ENCODE results near the gene MYOZ3. TPM values are rescaled to one million over a fixed set of nuclear protein-coding genes. Genes with fewer than 3 reads are reported as not detected.
A peak's percentile ranks its signal among the peaks of the same experiment; 100 is the strongest.

Gene MYOZ3, protein sequence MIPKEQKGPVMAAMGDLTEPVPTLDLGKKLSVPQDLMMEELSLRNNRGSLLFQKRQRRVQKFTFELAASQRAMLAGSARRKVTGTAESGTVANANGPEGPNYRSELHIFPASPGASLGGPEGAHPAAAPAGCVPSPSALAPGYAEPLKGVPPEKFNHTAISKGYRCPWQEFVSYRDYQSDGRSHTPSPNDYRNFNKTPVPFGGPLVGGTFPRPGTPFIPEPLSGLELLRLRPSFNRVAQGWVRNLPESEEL
- under 1 TPM; under 0.01 to 0.33 (median 0.15) TPM for total RNA-seq

DNA sequence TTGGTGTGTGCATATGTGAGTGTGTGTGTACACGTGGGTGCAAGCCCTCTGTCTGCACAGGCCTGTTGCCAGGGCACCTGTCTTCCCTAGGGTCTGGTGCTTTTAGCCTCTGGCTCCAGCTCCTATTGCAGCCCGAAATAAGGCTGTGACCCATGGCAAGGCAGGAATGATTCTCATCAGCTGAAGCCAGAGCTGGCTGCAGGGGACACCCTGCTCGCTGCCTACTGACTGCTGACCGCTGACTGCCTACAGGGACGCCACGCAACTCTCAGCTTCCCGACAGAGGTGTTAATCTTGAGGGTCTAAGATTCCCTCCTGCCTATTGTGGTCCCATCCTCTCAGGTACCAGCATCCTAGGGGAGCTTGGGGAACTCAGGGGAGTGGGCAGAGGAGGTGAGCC lies at the start of gene MYOZ3:
MYOZ3 (plus strand) TSS at position 166 of the 400 bp plus-strand sequence. CDS start 1,691 bp downstream, outside the sequence.
- intact Hi-C loops (cut with DNase I; ENCODE audit: low total_unique reads): no loop called here
- Histone ChIP-seq H3K27me3 (no peaks in the 10 kb centered on the region), H3K36me3 (no peaks in the 10 kb centered on the region), H3K4me3 (no peak within 1 kb of the TSS), H3K27ac (peak within 1 kb of the TSS in 1 of 2 donors; percentile 25), H3K9me3 (no peaks in the 10 kb centered on the region), H3K4me1 (peaks cover 0 to 3% of the 10 kb centered on the region in 2 donors)
- TF ChIP-seq, protein P1, sequence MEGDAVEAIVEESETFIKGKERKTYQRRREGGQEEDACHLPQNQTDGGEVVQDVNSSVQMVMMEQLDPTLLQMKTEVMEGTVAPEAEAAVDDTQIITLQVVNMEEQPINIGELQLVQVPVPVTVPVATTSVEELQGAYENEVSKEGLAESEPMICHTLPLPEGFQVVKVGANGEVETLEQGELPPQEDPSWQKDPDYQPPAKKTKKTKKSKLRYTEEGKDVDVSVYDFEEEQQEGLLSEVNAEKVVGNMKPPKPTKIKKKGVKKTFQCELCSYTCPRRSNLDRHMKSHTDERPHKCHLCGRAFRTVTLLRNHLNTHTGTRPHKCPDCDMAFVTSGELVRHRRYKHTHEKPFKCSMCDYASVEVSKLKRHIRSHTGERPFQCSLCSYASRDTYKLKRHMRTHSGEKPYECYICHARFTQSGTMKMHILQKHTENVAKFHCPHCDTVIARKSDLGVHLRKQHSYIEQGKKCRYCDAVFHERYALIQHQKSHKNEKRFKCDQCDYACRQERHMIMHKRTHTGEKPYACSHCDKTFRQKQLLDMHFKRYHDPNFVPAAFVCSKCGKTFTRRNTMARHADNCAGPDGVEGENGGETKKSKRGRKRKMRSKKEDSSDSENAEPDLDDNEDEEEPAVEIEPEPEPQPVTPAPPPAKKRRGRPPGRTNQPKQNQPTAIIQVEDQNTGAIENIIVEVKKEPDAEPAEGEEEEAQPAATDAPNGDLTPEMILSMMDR (IDR thresholded peaks at IDR 0.05): no peak
- TF ChIP-seq POLR2A (IDR thresholded peaks at IDR 0.05) (no peak), POLR2AphosphoS5 (IDR thresholded peaks at IDR 0.05) (no peak)
- DNase-seq (ENCODE audit: low spot score in 2 of 2): peak in 1 of 2 donors; percentile 11

DNA sequence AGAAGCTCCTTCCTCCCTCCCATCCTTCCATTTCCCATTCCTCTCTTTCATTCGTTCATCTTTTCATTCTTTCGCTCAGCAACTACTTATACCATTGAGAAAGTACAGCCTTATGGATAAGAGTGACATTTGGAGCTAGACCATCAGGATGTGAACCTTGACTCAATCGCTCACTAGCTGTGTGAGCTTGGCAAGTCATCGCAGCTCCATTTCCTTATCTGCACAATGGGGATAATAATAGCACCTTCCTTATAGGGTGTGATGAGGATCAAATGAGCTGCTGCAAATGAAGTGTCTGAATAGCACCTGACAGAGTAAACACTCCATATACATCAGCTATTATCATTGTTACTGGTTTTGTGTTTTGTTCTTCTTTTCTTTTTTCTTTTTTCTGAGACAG lies 48.6 kb upstream of the MYOZ3 start:
- intact Hi-C loops (cut with DNase I; ENCODE audit: low total_unique reads): no loop called here
- no peaks in the 10 kb centered on the region for H3K27me3 ChIP-seq
- H3K9me3 ChIP-seq: no peaks in the 10 kb centered on the region
- no peak for DNase-seq (ENCODE audit: low spot score in 2 of 2)
- peak overlapping the region; percentile 59 to 78 for H3K27ac ChIP-seq
- no peaks in the 10 kb centered on the region for H3K36me3 ChIP-seq
- H3K4me3 ChIP-seq: no peak overlapping the region
- peaks cover 10 to 34% of the 10 kb centered on the region in 2 donors for H3K4me1 ChIP-seq
- TF ChIP-seq, protein P1 (IDR thresholded peaks at IDR 0.05): no peak
- TF ChIP-seq POLR2AphosphoS5 (IDR thresholded peaks at IDR 0.05) (no peak), POLR2A (IDR thresholded peaks at IDR 0.05) (no peak)

DNA sequence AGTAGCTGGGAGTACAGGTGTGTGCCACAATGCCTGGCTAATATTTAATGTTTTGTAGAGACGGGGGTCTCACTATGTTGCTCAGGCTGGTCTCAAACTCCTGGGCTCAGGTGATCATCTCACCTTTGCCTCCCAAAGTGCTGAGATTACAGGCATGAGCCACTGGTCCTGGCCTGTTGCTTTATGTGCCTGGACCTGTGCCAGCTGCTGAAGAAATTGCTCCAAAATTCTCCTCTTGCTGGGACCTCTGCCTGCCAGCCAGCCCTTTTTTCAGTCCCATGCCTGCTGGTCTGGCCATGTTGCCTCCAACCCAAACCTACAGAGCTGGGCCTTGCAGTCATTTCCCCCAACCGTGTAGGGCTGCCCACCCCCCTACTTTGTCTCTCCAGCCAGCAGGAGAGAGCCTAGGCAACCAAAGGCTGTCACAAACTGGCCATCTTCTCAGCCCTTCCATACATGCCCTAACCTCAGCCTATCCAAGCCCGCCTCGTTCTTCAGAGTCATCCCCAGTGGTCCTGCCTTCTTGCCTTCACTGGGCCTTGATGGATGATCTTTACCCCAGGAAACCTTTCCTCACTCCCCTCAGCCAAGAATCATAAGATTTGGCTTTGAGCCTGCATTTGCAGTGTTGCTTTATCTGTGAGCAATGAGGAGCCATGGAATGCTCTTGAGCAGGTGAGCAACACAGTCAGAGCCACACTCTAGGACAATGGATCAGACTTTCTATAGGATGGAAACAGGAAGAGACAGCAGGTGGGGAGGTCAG lies 48.0 kb upstream of the MYOZ3 start:
- H3K36me3 ChIP-seq: no peaks in the 10 kb centered on the region
- no peak for DNase-seq (ENCODE audit: low spot score in 2 of 2)
- H3K4me3 ChIP-seq: no peak overlapping the region
- H3K9me3 ChIP-seq: no peaks in the 10 kb centered on the region
- intact Hi-C loops (cut with DNase I; ENCODE audit: low total_unique reads): no loop called here
- H3K27me3 ChIP-seq: no peaks in the 10 kb centered on the region
- peaks cover 10 to 34% of the 10 kb centered on the region in 2 donors for H3K4me1 ChIP-seq
- TF ChIP-seq POLR2A (IDR thresholded peaks at IDR 0.05) (no peak), POLR2AphosphoS5 (IDR thresholded peaks at IDR 0.05) (no peak)
- TF ChIP-seq, protein P1 (IDR thresholded peaks at IDR 0.05): no peak
- H3K27ac ChIP-seq: peak overlapping the region; percentile 16 to 78

DNA sequence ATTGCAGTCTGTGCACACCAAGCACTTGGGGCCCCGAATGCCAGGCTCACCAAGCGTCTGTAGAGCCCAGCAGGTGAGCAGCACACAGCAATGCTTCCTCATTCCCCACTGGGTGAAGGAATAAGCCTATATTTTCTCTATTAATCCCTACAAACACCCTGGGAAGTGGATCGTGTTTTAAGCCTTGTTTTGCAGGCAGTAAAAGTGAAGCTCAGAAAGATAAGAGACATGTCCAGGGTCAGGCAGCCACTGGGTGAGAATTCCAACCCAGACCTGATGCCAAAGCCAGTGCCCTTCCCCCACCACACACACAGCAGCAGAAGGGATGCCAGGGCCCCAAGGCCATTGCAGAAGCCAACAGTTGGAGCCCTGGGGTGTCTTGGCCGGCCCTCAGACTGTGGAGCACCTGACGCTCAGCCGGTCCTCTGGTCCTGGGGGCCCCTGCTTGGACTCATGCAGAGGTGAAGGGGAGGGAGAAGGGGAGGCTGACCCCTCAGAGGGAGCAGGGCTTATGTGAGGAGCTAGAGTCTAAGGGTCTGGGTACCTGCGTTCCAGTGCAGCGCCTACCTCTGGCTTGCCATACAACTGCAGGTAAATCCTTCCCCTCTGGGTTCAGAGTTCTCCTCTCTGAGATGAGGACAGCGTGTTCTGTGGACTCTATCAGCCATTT lies 46.9 kb upstream of the MYOZ3 start:
- no peak for DNase-seq (ENCODE audit: low spot score in 2 of 2)
- H3K4me1 ChIP-seq: peaks cover 10 to 34% of the 10 kb centered on the region in 2 donors
- no peak overlapping the region for H3K4me3 ChIP-seq
- no peaks in the 10 kb centered on the region for H3K36me3 ChIP-seq
- no peaks in the 10 kb centered on the region for H3K9me3 ChIP-seq
- intact Hi-C loops (cut with DNase I; ENCODE audit: low total_unique reads): no loop called here
- TF ChIP-seq, protein P1 (IDR thresholded peaks at IDR 0.05): no peak
- TF ChIP-seq POLR2AphosphoS5 (IDR thresholded peaks at IDR 0.05): no peak
- no peak for TF ChIP-seq POLR2A (IDR thresholded peaks at IDR 0.05)
- peak overlapping the region; percentile 78 to 83 for H3K27ac ChIP-seq
- no peaks in the 10 kb centered on the region for H3K27me3 ChIP-seq

All from breast epithelium (tissue), 4 donors.